Loucy (cell line): Measurements from ENCODE around the gene VPS13D.

Experiments
- EZH2phosphoT487 ChIP-seq: fragments of 200-600 bp; IDR thresholded peaks from 2 replicates; pipeline ENCODE4 v1.6.1; 2018; ENCODE audit warnings: antibody characterized with exemption, mild to moderate bottlenecking, moderate library complexity, borderline replicate concordance
- TF ChIP-seq, protein P1 (sequence below): fragments of 200-600 bp; sonication (generic); conservative IDR thresholded peaks from 2 replicates; pipeline ENCODE4 v1.5.1; 2014; ENCODE audit warnings: mild to moderate bottlenecking, antibody characterized with exemption, low read length

DNA sequence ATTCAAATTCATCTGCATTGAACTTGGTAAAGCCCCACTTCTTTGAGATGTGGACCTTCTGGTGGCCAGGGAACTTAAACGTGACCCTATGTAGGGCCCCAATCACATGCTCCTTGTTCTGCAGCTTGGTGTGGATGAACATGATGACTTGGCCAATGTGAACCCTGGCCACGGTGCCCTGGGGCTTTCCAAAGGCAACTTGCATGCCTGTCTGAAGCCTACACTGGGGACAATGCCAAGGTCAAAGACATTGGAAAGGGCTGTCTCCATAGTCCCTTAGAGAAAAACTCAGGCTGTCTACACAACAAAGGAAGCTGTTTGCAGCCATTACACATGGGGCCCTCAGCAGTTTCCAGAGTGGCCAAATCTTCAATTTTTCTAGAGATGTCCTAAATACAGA is 8.9 kb upstream of the VPS13D start:
- TF ChIP-seq, protein P1, sequence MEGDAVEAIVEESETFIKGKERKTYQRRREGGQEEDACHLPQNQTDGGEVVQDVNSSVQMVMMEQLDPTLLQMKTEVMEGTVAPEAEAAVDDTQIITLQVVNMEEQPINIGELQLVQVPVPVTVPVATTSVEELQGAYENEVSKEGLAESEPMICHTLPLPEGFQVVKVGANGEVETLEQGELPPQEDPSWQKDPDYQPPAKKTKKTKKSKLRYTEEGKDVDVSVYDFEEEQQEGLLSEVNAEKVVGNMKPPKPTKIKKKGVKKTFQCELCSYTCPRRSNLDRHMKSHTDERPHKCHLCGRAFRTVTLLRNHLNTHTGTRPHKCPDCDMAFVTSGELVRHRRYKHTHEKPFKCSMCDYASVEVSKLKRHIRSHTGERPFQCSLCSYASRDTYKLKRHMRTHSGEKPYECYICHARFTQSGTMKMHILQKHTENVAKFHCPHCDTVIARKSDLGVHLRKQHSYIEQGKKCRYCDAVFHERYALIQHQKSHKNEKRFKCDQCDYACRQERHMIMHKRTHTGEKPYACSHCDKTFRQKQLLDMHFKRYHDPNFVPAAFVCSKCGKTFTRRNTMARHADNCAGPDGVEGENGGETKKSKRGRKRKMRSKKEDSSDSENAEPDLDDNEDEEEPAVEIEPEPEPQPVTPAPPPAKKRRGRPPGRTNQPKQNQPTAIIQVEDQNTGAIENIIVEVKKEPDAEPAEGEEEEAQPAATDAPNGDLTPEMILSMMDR: no peak
- TF ChIP-seq EZH2phosphoT487: no peak
